HCT116 (cell line): ENCODE results near the gene PRKN. TPM values are rescaled to one million over a fixed set of nuclear protein-coding genes. Genes with fewer than 3 reads are reported as not detected.

Source experiments
- ATAC-seq: fragments of 200-7000 bp; cut with Tn5 transposase; 2 replicates; pipeline ENCODE4 v1.9.1; 2020; ENCODE audit warnings: mild to moderate bottlenecking, moderate library complexity
- BruUV-seq: library from RNA; stranded (reverse); fragments of 400-500 nt; replicated peaks from 2 replicates; lab custom pipeline; 2021; lab: Mats Ljungman, UMichigan
- CTCF ChIA-PET: fragments of 300-600 bp; sonication (Branson Sonifier 250); formaldehyde crosslinking; loops from one replicate; lab custom pipeline; 2021; ENCODE audit warnings: antibody characterized with exemption; lab: Charles Lee
- POLR2A ChIA-PET: fragments of 300-600, 350-600 bp; sonication (Branson Sonifier 250); formaldehyde crosslinking; loops from one replicate; lab custom pipeline; 2021; ENCODE audit warnings: antibody characterized with exemption; lab: Charles Lee
- RAD21 ChIA-PET, 2 experiments: fragments of 300-600 bp; sonication (Branson Sonifier 250); formaldehyde crosslinking; loops; one replicate each; lab custom pipeline; 2023; ENCODE audit warnings: low total read pairs in 2 of 2; ENCODE audit not compliant: uncharacterized antibody in 2 of 2, unreplicated experiment in 2 of 2, low non-redundant PET in 1 of 2; lab: Charles Lee
- DNase-seq: peaks from one replicate; pipeline ENCODE4 v3.0.0-alpha.2; 2010; ENCODE audit warnings: low read depth, low spot score
- H2AFZ ChIP-seq: fragments of 200-600 bp; shearing (Covaris generic), sonication (generic); 2 replicates; pipeline ENCODE4 v1.6.1; 2017; ENCODE audit warnings: low read depth, mixed run types, mixed read lengths, antibody characterized with exemption, low read length; ENCODE audit not compliant: poor library complexity, severe bottlenecking
- H3K27ac ChIP-seq: 2 replicates; pipeline ENCODE4 v1.5.1; 2012; ENCODE audit warnings: low read depth, low read length
- H3K27me3 ChIP-seq: fragments of 200-600 bp; sonication (generic); 2 replicates; pipeline ENCODE4 v1.6.1; 2016; ENCODE audit warnings: mixed run types, low read length, mixed read lengths; ENCODE audit not compliant: insufficient read depth
- H3K36me3 ChIP-seq, 2 experiments: fragments of 200-500 bp in 1 of 2; fragments of 200-600 bp in 1 of 2; sonication (Bioruptor generic) in 1 of 2; sonication (generic) in 1 of 2; 2 replicates each; pipeline versions ENCODE4 v1.5.1 to v1.6.1; 2014 to 2016; ENCODE audit warnings: low read length in 2 of 2, inconsistent platforms in 1 of 2, mixed read lengths in 1 of 2, mixed run types in 1 of 2; ENCODE audit not compliant: insufficient read depth in 2 of 2, control insufficient read depth in 1 of 2
- H3K4me1 ChIP-seq, 2 experiments: fragments of 200-600 bp in 1 of 2; sonication (generic) in 1 of 2; 2 replicates each; pipeline versions ENCODE4 v1.5.1 to v1.6.1; 2012 to 2017; ENCODE audit warnings: low read length in 2 of 2, inconsistent platforms in 1 of 2, mild to moderate bottlenecking in 1 of 2, mixed read lengths in 1 of 2, mixed run types in 1 of 2, moderate library complexity in 1 of 2; ENCODE audit not compliant: insufficient read depth in 2 of 2, control insufficient read depth in 1 of 2
- H3K4me2 ChIP-seq: fragments of 200-600 bp; sonication (generic); 2 replicates; pipeline ENCODE4 v1.6.1; 2017; ENCODE audit warnings: mixed run types, low read length, mixed read lengths
- H3K4me3 ChIP-seq, 2 experiments: fragments of 200-600 bp in 1 of 2; sonication (generic) in 1 of 2; replicated peaks in 1 of 2; 2 replicates each; pipeline ENCODE4 v1.5.1; 2011 to 2016; ENCODE audit warnings: low read length in 2 of 2, control low read depth in 1 of 2, low read depth in 1 of 2, mild to moderate bottlenecking in 1 of 2, mixed read lengths in 1 of 2, mixed run types in 1 of 2
- H3K79me2 ChIP-seq: fragments of 200-600 bp; sonication (generic); 2 replicates; pipeline ENCODE4 v1.6.1; 2017; ENCODE audit warnings: mild to moderate bottlenecking, mixed run types, low read length, moderate library complexity, mixed read lengths; ENCODE audit not compliant: insufficient read depth
- H3K9ac ChIP-seq: fragments of 200-600 bp; sonication (generic); 2 replicates; pipeline ENCODE4 v1.6.1; 2016; ENCODE audit warnings: low read length, mixed read lengths
- H3K9me2 ChIP-seq: fragments of 200-600 bp; sonication (generic), shearing (Covaris generic); 2 replicates; pipeline ENCODE4 v1.6.1; 2017; ENCODE audit warnings: mixed run types, mild to moderate bottlenecking, moderate library complexity; ENCODE audit not compliant: insufficient read depth
- H3K9me3 ChIP-seq, 2 experiments: fragments of 200-500 bp in 1 of 2; fragments of 200-600 bp in 1 of 2; sonication (Bioruptor generic) in 1 of 2; sonication (generic) in 1 of 2; 2 replicates each; pipeline ENCODE4 v1.6.1; 2014 to 2017; ENCODE audit warnings: low read length in 2 of 2, mixed read lengths in 2 of 2, inconsistent platforms in 1 of 2, low read depth in 1 of 2, mild to moderate bottlenecking in 1 of 2, mixed run types in 1 of 2, moderate library complexity in 1 of 2; ENCODE audit not compliant: control insufficient read depth in 1 of 2, insufficient read depth in 1 of 2
- H4K20me1 ChIP-seq: fragments of 200-600 bp; sonication (generic), shearing (Covaris generic); 2 replicates; pipeline ENCODE4 v1.6.1; 2017; ENCODE audit warnings: mixed run types, mild to moderate bottlenecking, moderate library complexity; ENCODE audit not compliant: insufficient read depth
- CBX3 ChIP-seq: IDR thresholded peaks from 2 replicates; pipeline ENCODE4 v1.6.1; 2012; ENCODE audit warnings: low read depth
- CTCF ChIP-seq, 3 experiments: fragments of 200-600 bp in 1 of 3; sonication (generic) in 1 of 3; IDR thresholded peaks in 2 of 3; conservative IDR thresholded peaks in 1 of 3; 2 replicates each; pipeline ENCODE4 v1.5.1; 2012 to 2017; ENCODE audit warnings: low read depth in 2 of 3, low read length in 2 of 3, antibody characterized with exemption in 1 of 3, borderline replicate concordance in 1 of 3, control low read depth in 1 of 3, mild to moderate bottlenecking in 1 of 3, mixed read lengths in 1 of 3, mixed run types in 1 of 3, moderate library complexity in 1 of 3; ENCODE audit not compliant: insufficient read depth in 1 of 3
- intact Hi-C: fragments of 100-400 bp; cut with micrococcal nuclease; formaldehyde crosslinking; loops from 2 replicates; pipeline ENCODE4 v1.10.0; 2022
- total RNA-seq: library from RNA; stranded (reverse); gene quantifications from one replicate; pipeline ENCODE4 v1.2.1, GENCODE V29; 2021; ENCODE audit not compliant: unreplicated experiment

Gene PRKN
- total RNA-seq, 1 experiment from 2014 or later = 2.6 TPM

- intact Hi-C loops = loop anchor here (1.0 to 5.0 kb wide), 7 partner anchors 138 to 854 kb away; partner anchors contain the start of gene MAP3K4
- POLR2A ChIA-PET = no interaction called here
- no TSS peak for BruUV-seq
- Histone ChIP-seq H3K27me3 (no peaks in the 10 kb centered on the region), H3K4me3 (no peak overlapping the region), H3K9ac (no peak overlapping the region)
- TF ChIP-seq CBX3 (no peak), CTCF (IDR thresholded peaks at IDR 0.05 in 2 of 3, conservative IDR thresholded peaks at IDR 0.05 in 1 of 3; ENCODE audit: borderline replicate concordance in 1 of 3, insufficient read depth in 1 of 3, low read depth in 2 of 3, low read length in 2 of 3) (0 out of 6 replicates have a peak, but pooled peaks of 1 of the 3 experiments have one; percentile 15)
- TF ChIP-seq, all 23 proteins: peak for 1
- no peak for DNase-seq
- RAD21 ChIA-PET = interaction anchor here in 1 of 2 experiments (1.9 kb wide), 1 partner anchor 625 kb away, joined by 6 read pairs; no protein-coding TSS in a partner anchor
- Histone ChIP-seq H3K4me2 (no peak overlapping the region), H3K36me3 (no peaks in the 10 kb centered on the region), H4K20me1 (no peaks in the 10 kb centered on the region), H3K9me3 (no peaks in the 10 kb centered on the region), H3K27ac (no peak overlapping the region), H3K79me2 (no peaks in the 10 kb centered on the region), H2AFZ (no peak overlapping the region), H3K9me2 (no peaks in the 10 kb centered on the region), H3K4me1 (peaks cover 0 to 7% of the 10 kb centered on the region in 2 experiments; a peak in 1 of 4 replicates)
- ATAC-seq = 0 out of 2 replicates have a peak, but pooled peaks have one; percentile 28
- CTCF ChIA-PET = interaction anchor here (2.2 kb wide), 1 partner anchor 444 kb away, joined by 9 read pairs; no protein-coding TSS in a partner anchor
Measured at GRCh38 chr6:161374971-161375873, 1352.3 kb downstream of the PRKN start.
